ENCODE results near the gene NAXE.
"Not testable (repeated sequence)": the region's sequence is repeated elsewhere in the genome, so short reads cannot be mapped to it uniquely, and the experiment has no call there.

- TF ChIP-seq, protein P1, sequence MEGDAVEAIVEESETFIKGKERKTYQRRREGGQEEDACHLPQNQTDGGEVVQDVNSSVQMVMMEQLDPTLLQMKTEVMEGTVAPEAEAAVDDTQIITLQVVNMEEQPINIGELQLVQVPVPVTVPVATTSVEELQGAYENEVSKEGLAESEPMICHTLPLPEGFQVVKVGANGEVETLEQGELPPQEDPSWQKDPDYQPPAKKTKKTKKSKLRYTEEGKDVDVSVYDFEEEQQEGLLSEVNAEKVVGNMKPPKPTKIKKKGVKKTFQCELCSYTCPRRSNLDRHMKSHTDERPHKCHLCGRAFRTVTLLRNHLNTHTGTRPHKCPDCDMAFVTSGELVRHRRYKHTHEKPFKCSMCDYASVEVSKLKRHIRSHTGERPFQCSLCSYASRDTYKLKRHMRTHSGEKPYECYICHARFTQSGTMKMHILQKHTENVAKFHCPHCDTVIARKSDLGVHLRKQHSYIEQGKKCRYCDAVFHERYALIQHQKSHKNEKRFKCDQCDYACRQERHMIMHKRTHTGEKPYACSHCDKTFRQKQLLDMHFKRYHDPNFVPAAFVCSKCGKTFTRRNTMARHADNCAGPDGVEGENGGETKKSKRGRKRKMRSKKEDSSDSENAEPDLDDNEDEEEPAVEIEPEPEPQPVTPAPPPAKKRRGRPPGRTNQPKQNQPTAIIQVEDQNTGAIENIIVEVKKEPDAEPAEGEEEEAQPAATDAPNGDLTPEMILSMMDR (IDR thresholded peaks at IDR 0.05; ENCODE audit: low read depth, low read length, poor library complexity, severe bottlenecking) = not testable (repeated sequence)
- TF ChIP-seq EZH2phosphoT487 (IDR thresholded peaks at IDR 0.05; ENCODE audit: borderline replicate concordance, low read length) = not testable (repeated sequence)
Observed at GRCh38 chr1:156631152-156631551, 39.6 kb downstream of the NAXE start.

Measured in DOHH2 (cell line).